Ascending aorta (tissue), 2 donors: ENCODE data around the gene NELL1. TPM values are rescaled to one million over a fixed set of nuclear protein-coding genes. Genes with fewer than 3 reads are reported as not detected.
"Not testable (repeated sequence)": the region's sequence is repeated elsewhere in the genome, so short reads cannot be mapped to it uniquely, and the experiment has no call there.

Experiments
- DNase-seq, 2 donors: peaks; one replicate each; pipeline ENCODE4 v3.0.0-alpha.2; 2019; ENCODE audit warnings: low spot score in 2 of 2
- H3K27ac ChIP-seq, 2 donors: fragments of 200-600 bp; sonication (generic); one replicate each; pipeline ENCODE4 v1.5.1; 2016 to 2017; ENCODE audit warnings: mild to moderate bottlenecking in 1 of 2
- H3K27me3 ChIP-seq: fragments of 200-600 bp; sonication (generic); one replicate; pipeline ENCODE4 v1.5.1; 2017
- H3K36me3 ChIP-seq, 2 donors: fragments of 200-600 bp; sonication (generic); one replicate each; pipeline ENCODE4 v1.5.1; 2016
- H3K4me1 ChIP-seq, 2 donors: fragments of 200-600 bp; sonication (generic); one replicate each; pipeline ENCODE4 v1.5.1; 2016 to 2017; ENCODE audit warnings: mild to moderate bottlenecking in 1 of 2
- H3K4me3 ChIP-seq, 2 donors: fragments of 200-600 bp; sonication (generic); one replicate each; pipeline ENCODE4 v1.5.1; 2016 to 2017; ENCODE audit warnings: mild to moderate bottlenecking in 1 of 2
- H3K9me3 ChIP-seq, 2 donors: fragments of 200-600 bp; sonication (generic); one replicate each; pipeline ENCODE4 v1.5.1; 2016
- intact Hi-C: fragments of 100-400 bp; cut with DNase I; formaldehyde crosslinking; loops from one replicate; pipeline ENCODE4 v1.15.1; 2023
- total RNA-seq: library from RNA; depleted of rRNA; stranded (reverse); fragments of >200 nt; gene quantifications from one replicate; pipeline ENCODE4 v1.1.0, GENCODE V29; 2016
- TF ChIP-seq, protein P1 (sequence below), 3 experiments: fragments of 200-600 bp in 2 of 3; fragments of 450-650 bp in 1 of 3; sonication (generic) in 2 of 3; IDR thresholded peaks; one replicate each; pipeline ENCODE4 v1.5.1; 2016 to 2019; ENCODE audit warnings: antibody characterized with exemption in 3 of 3, mild to moderate bottlenecking in 1 of 3, moderate library complexity in 1 of 3

The NELL1 gene
- total RNA-seq, 1 donor from 2014 or later: not detected

- H3K4me3 ChIP-seq: no peak overlapping the region
- TF ChIP-seq, protein P1, sequence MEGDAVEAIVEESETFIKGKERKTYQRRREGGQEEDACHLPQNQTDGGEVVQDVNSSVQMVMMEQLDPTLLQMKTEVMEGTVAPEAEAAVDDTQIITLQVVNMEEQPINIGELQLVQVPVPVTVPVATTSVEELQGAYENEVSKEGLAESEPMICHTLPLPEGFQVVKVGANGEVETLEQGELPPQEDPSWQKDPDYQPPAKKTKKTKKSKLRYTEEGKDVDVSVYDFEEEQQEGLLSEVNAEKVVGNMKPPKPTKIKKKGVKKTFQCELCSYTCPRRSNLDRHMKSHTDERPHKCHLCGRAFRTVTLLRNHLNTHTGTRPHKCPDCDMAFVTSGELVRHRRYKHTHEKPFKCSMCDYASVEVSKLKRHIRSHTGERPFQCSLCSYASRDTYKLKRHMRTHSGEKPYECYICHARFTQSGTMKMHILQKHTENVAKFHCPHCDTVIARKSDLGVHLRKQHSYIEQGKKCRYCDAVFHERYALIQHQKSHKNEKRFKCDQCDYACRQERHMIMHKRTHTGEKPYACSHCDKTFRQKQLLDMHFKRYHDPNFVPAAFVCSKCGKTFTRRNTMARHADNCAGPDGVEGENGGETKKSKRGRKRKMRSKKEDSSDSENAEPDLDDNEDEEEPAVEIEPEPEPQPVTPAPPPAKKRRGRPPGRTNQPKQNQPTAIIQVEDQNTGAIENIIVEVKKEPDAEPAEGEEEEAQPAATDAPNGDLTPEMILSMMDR (IDR thresholded peaks at IDR 0.05): no peak
- H3K27me3 ChIP-seq: no peaks in the 10 kb centered on the region
- intact Hi-C loops: no loop called here
- H3K27ac ChIP-seq: no peak overlapping the region
- no peaks in the 10 kb centered on the region for H3K9me3 ChIP-seq
- DNase-seq: no peak
- no peaks in the 10 kb centered on the region for H3K36me3 ChIP-seq
- H3K4me1 ChIP-seq: no peaks in the 10 kb centered on the region
These were observed 590.7 kb downstream of the NELL1 start for GRCh38 chr11:21260101-21260500.

DNA sequence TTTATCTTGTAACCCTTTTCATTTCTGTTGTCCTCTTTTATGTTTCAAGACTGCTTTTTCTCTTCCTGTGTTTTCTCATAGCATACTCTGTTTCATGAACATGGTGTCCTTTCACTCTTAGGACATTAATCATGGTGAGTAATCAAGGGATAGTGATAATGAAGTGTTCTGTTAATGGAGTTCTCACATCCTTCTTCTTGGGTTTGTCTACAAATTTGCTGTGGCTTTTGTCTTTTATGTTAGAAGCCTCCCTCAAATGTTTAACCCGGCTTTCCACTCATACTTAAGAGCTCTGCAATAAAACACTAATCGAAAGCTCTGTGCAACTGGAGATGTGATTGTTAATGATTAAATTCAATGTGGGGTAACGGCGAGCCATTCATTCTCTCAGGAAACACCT, 593.6 kb downstream of the NELL1 start:
- intact Hi-C loops: no loop called here
- no peaks in the 10 kb centered on the region for H3K27me3 ChIP-seq
- TF ChIP-seq, protein P1 (IDR thresholded peaks at IDR 0.05): no peak
- H3K36me3 ChIP-seq: no peaks in the 10 kb centered on the region
- no peaks in the 10 kb centered on the region for H3K9me3 ChIP-seq
- H3K27ac ChIP-seq: no peak overlapping the region
- H3K4me1 ChIP-seq: no peaks in the 10 kb centered on the region
- no peak for DNase-seq
- H3K4me3 ChIP-seq: no peak overlapping the region

DNA sequence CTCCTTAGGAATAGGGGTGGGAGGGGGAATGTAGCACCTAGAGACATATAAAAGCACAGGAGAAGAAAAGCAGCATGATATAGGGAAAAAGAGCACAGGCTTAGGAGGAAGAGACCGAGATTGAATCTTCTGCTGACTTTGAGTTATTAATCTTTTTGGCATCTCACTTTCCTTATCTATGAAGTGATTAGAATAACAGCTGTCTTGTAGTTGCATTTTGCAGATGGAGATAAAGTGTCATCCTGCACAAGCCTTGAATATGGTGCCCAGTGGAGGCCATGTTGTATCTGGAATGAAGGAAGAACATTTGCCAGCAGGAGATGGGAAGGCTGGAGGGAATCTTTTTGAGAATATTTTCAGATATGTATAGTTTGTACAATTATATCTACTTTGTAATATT, 594.7 kb downstream of the NELL1 start:
- TF ChIP-seq, protein P1 (IDR thresholded peaks at IDR 0.05): no peak
- H3K27ac ChIP-seq: no peak overlapping the region
- intact Hi-C loops: no loop called here
- no peaks in the 10 kb centered on the region for H3K9me3 ChIP-seq
- H3K36me3 ChIP-seq: no peaks in the 10 kb centered on the region
- no peak for DNase-seq
- no peaks in the 10 kb centered on the region for H3K4me1 ChIP-seq
- no peaks in the 10 kb centered on the region for H3K27me3 ChIP-seq
- no peak overlapping the region for H3K4me3 ChIP-seq

DNA sequence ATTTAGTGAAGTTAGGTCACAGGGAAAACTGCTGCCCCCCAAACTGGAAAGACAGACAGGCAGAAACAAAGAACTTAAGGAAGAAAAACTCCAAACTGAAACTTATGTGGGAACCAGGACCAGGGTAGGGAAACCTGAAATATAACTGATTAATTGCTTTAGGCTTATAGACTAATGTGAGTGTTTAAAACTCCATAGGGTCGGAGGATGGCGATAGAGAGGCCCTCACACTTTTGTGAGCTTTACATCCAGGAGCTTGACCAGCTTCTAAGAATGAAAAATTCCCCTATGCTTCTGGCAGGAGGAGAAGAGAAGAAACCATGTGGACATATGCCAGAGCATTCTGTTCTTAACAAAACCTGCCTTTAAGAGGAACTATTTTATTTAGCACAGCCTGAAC, 598.6 kb downstream of the NELL1 start:
- no peak for DNase-seq
- intact Hi-C loops: no loop called here
- H3K27ac ChIP-seq: no peak overlapping the region
- TF ChIP-seq, protein P1 (IDR thresholded peaks at IDR 0.05): no peak
- no peaks in the 10 kb centered on the region for H3K36me3 ChIP-seq
- no peaks in the 10 kb centered on the region for H3K9me3 ChIP-seq
- H3K4me1 ChIP-seq: no peaks in the 10 kb centered on the region
- H3K27me3 ChIP-seq: no peaks in the 10 kb centered on the region
- H3K4me3 ChIP-seq: no peak overlapping the region

DNA sequence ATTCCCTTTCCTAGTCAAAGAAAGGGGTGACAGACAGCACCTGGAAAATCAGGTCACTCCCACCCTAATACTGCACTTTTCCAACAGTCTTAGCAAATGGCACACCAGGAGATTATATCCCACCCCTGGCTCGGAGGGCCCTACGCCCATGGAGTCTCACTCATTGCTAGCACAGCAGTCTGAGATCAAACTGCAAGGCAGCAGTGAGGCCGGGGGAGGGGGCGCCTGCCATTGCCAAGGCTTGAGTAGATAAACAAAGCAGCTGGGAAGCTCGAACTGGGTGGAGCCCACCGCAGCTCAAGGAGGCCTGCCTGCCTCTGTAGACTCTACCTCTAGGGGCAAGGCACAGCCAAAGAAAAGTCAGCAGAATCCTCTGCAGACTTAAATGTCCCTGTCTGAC, 602.8 kb downstream of the NELL1 start:
- H3K27ac ChIP-seq, H3K27me3 ChIP-seq, H3K4me3 ChIP-seq, H3K4me1 ChIP-seq, H3K36me3 ChIP-seq, H3K9me3 ChIP-seq, DNase-seq, intact Hi-C loops: not testable (repeated sequence)

DNA sequence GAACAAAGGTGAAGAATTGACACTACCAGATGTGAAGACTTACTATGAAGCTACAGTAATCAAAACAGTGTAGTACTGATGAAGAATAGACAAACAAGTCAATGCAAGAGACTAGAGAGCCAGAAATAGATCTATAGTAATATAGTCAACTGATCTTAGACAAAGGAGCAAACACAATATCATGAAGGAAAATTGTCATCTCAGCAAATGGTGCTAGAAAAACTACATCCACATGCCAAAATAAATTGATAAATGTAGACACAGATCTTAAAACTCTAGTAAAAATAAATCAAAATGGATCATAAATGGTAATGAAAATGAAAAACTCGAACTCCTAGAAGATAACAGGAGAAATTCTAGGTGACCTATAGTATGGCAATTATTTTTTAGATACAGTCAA, 609.5 kb downstream of the NELL1 start:
- no peak for DNase-seq
- H3K4me3 ChIP-seq: no peak overlapping the region
- intact Hi-C loops: no loop called here
- no peaks in the 10 kb centered on the region for H3K9me3 ChIP-seq
- H3K36me3 ChIP-seq: no peaks in the 10 kb centered on the region
- no peaks in the 10 kb centered on the region for H3K27me3 ChIP-seq
- TF ChIP-seq, protein P1 (IDR thresholded peaks at IDR 0.05): no peak
- H3K27ac ChIP-seq: no peak overlapping the region
- no peaks in the 10 kb centered on the region for H3K4me1 ChIP-seq
